Islet of Langerhans (tissue), 1 donor: ENCODE measurements around the gene LRP1.

Source experiments
- FAIRE-seq: peaks from one replicate; lab custom pipeline; 2011; peaks lifted over from hg19 to GRCh38; lab: Jason Lieb, UNC

LRP1 gene

GRCh38 chr12:57260366-57260765, 132.1 kb downstream of the LRP1 start:
- FAIRE-seq, result no peak

- FAIRE-seq, result no peak
Measured at GRCh38 chr12:57261428-57261865, 133.2 kb downstream of the LRP1 start.

GRCh38 chr12:57262126-57262822, 134.0 kb downstream of the LRP1 start:
- no peak for FAIRE-seq
